ENCODE results near the gene PAQR7.

Gene PAQR7

DNA sequence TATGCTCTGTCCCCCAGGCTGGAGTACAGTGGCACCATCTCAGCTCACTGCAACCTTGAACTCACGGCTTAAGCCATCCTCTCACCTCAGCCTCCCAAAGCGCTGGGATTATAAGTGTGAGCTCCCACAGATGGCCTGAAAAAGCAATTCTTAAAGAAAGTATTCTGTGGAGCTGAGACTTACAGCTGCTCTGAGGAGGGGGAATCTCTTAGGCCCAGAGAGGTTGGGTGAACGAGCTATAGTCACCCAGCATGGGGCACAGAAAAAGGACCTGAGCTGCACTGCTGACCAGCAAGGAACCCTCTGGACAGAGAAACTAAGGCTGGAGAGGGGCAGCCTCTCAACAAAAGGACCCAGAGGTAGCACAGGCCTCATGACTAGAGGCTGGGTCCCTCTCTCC is 1.3 kb downstream of the PAQR7 start:
- no peak for DNase-seq (ENCODE audit: low spot score)

DNA sequence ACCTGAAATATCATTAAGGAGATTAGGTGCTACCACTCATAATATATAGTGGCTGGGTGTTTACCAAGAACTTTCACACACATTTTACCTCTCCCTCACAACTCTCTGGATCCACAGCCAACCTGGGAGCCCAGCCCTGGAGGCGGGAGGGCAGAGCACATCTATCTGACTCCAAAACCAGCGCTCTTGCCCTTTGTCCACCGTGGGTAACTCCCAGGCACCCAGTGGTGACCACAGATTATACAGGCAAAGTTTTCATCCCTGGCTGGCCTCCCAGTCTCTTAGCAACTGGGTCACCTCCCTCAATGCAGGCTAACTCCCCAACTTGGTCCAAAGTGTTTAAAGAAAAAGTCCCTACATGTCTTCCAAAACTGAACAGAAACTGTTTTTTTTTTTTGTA is 2.4 kb downstream of the PAQR7 start:
- no peak for DNase-seq (ENCODE audit: low spot score)

DNA sequence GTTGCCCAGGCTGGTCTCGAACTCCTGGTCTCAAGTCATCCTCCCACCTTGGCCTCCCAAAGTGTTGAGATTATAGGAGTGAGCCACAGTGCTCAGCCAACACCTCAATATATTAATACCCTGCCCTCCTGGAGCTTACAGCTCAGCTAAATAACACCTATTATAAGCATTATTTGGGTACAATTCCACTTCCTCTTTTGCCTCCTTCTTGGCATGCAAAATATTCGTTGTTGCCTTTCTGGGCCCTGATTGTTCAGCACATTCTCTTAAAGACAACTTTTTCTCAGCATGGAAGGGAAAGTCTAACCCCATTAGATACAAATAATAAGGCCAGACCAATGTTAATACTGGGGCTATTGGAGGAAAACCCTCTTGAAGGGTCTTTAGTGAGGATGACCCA is 2.8 kb downstream of the PAQR7 start:
- no peak for DNase-seq (ENCODE audit: low spot score)

DNA sequence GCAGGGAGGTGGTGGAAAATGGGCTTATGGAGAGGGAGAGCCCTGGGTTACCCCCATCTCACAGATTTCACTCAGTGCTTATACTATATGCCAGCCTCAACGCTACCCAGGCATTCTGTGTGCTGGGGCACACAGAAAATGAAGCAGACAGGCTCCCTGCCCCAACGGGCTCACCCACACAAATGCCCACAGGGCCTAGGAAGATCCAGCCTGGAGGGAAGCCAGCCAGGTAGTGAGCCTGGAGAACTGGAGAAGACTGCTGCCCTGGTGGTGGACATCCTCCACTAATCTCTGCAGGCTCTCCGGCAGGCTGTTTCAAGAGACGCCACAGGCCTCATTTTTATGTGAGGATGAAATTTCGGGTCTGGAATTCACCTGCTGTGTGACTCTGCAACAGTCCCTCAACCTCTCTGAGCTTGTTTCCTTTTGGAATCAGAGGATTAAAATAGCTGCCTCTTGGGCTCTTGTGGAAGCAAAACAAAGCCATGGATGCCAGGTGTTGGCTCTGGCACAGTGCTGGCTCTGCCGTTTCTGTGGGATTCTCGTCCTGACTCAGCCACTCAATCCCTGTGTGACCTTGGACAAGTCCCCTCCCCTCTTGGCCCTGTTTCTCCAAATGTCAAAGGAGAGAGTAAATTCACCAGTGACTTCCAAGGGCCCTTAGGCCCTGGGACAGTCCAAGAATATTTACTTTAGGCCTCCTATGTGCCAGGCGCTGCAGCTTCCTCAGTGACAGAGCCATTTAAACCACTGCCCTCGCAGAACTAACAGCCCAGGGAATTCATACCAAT is 3.6 kb downstream of the PAQR7 start:
- no peak for DNase-seq (ENCODE audit: low spot score)

DNA sequence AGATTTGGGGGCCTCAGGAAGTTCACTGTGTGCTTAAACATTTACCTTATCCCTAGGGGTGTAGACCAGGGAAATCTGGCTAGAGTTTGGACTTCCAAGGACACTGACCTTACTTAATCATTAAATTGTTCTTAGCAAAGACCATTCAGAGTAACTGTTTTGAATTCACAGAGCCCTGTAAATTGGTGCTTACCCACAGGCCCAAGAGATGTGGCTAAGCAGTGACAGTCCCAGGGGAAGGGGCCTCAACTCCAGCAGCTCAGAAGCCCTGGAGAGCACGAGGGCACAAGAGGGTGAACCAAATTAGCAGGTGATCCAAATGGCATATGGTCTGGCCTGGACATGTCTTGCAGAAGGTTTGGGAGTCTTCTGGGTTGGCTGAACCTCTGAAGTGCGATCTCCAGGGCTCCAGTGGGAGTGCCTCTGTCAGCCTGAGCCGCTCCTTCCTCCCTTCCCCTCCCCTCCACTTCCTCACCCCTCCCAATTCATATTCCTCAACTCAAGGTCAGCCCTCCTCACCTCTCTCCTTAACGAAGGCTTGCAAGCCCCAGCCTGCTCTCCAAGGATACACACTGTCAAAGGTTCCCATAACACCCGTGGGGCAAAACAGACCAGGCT is 4.3 kb downstream of the PAQR7 start:
- no peak for DNase-seq (ENCODE audit: low spot score)

DNA sequence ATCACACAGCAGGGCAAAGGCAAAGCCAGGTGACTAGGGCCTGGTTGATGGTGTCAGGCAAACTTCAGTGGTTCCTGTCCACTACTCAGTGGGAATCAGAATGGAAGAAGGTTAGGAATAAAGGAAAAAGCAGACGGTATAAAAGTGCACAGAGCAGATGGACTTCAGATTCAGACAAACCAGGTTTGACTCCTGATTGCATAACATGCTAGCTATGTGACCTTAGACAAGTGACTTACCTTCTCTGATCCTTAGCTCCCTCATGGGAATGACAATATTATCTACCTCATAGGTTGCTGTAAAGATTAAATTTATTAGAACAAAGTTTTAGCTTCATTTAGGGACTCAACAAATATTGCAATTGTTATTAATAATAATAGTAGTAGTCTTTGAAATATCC is 4.9 kb downstream of the PAQR7 start:
- DNase-seq (ENCODE audit: low spot score), result no peak

DNA sequence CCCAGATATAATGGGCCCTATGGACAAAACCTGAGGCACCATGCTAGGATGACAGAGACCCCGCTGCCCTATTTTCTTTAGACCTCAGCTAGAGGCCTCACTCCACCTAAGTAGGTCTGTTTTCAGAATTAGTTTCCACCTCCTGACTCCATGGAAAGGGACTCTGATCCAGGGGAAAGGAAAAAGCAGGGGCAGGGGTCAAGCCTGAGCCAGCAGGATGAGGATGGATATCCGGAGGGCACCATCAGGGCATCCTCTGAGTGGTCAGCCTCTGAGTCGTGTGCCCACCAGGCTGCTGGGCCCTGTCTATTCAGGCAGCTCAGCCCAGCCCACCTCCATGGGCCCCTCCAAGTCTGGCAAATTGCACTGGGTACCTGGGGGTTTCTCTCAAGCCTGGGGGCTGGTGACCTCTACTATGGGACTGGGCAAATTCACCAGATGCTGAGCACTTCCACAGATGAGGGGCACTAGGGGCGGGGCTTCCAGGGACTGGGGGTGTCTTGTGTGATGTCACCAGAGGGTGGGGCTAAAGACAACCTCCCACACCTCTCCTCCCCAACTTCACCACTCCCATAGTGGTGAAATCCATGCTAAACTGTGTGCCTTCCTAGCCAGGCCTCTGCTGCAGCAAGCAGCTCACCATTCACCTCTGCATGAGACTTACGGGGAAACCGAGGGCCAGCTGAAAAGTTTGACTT is 5.5 kb downstream of the PAQR7 start:
- DNase-seq (ENCODE audit: low spot score), result no peak

DNA sequence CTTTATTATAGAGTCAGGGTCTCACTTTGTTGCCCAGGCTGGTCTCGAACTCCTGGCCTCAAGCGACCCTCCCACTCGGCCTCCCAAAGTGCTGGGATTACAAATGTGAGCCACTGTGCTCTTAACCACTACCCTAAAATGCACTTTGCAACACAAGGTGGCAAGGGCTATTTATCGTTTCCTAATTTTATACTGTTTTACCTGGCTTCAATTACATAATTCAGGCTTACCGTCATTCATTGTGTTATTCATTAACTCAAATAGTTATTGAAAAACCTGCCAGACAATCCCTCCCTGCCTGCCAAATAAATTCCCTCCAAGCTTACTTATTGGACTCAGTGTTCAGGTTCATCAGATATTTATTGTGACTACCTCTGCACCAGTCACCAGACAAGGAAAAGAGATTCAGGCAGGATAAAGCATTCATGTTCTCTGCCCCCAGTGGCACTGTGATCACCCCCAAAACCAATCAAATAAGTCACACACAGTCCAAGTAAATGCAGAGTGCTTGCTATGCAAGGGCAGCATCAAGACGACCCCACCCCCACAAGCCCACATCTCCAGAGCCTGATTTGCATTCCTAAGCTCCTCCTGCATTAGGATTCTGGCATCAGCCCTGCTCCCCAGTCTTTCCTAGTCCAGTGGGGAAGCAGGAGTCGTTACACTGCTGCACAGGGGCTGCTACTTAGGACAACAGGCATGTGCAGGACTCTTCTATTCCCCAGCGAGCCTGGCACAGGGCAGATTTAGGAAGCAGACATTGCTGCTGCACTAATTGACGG is 8.1 kb downstream of the PAQR7 start:
- DNase-seq (ENCODE audit: low spot score), result no peak

DNA sequence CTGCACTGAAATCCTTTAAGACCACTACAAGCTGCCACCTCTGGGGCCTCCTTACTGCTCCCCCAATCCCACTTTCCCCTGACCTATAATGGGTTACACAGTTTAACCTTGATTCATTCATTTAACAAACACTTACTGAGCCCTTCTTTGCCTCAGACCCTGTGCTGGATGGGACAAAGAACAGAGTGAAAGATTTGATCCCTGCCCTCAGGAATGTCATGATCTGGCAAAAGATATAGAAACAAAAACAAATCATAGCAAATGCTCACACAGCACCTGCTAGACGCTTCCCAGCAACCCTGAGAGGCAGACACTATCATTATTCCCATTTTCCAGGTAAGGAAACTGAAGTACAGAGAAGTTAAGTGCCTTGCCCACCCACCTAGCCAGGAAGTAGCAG is 9.2 kb downstream of the PAQR7 start:
- no peak for DNase-seq (ENCODE audit: low spot score)

DNA sequence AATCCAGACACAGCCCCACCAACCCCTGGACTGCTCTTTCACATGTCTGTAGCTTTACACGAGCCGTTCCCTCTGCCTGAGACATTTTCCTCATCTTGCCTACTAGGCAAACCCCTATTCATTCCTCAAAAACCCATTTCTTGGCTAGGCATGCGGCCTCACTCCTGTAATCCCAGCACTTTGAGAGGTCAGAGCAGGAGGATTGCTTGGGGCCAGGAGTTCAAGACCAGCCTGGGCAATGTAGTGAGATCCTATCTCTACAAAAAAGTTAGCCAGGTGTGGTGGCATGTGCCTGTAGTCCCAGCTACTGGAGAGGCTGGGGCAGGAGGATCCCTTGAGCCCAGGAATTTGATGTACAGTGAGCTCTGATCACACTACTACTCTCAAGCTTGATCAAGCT is 11.1 kb downstream of the PAQR7 start:
- no peak for DNase-seq (ENCODE audit: low spot score)

DNA sequence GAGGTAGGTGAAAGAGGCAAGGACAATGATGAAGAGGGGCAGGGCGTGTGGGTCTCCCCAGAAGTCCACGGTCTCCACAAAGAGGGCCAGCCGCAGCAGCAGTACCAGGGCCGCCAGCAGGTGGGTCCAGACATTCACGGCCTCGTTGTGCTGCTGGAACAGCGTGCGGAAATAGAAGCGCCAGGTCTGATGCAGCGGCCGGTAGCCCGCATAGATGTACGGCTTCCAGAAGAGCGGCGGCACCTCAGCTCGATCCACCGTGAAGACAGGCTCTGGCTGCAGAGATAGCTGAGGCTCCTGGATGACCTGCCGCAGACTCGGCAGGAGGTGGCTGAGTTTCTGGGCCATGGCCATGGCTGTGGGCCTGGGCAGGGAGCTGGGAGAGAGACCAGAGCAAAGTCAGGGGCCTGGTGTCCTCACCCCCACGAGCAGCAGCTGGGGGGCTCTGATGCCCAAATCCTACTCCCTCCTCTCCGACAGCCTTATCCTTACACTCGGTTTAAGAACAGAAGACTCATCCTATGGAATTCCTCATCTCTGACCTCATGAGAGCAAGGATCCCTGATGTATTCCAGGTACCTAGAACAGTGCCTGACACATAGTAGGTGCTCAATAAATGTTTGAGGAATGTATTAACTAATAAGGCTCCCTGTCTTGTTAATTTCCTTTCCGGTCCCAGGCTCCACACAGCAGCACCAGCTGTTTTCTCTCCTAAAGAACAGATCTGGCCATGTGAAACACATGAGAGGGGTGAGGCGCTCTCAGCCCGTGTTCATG is 11.8 kb downstream of the PAQR7 start:
- DNase-seq (ENCODE audit: low spot score), result no peak

DNA sequence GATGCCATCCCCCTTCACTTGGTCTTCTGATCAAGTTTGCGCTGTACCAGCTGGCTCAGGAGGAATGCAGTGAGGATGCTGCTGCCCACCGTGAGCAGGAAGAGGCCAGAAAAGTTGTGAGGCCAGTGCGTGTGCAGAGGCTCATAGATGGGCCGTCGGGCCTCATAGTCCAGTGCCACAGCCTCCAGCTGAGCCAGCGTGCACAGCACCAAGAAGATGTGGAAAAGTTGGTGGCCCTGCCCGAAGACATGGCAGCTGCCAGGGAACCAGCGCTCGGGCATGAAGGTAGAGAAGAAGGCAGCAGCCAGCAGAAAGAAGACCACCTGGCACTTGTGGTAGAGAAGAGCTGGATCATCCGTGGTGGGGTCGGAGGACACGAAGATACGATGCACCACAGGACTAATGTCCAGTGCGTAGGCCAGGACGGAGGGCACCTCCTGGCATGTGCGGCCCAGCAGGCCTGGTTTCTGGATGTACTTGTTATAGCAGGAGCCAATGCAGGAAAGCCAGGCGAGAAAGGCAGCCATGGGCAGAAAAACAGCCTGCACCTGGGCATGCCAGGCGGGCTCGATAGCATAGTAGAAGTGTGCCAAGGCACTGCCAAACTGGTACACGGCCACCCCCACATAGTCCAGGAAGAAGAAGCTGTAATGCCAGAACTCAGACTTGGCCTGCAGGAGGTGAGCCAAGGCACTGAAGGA is 12.6 kb downstream of the PAQR7 start:
- no peak for DNase-seq (ENCODE audit: low spot score)

DNA sequence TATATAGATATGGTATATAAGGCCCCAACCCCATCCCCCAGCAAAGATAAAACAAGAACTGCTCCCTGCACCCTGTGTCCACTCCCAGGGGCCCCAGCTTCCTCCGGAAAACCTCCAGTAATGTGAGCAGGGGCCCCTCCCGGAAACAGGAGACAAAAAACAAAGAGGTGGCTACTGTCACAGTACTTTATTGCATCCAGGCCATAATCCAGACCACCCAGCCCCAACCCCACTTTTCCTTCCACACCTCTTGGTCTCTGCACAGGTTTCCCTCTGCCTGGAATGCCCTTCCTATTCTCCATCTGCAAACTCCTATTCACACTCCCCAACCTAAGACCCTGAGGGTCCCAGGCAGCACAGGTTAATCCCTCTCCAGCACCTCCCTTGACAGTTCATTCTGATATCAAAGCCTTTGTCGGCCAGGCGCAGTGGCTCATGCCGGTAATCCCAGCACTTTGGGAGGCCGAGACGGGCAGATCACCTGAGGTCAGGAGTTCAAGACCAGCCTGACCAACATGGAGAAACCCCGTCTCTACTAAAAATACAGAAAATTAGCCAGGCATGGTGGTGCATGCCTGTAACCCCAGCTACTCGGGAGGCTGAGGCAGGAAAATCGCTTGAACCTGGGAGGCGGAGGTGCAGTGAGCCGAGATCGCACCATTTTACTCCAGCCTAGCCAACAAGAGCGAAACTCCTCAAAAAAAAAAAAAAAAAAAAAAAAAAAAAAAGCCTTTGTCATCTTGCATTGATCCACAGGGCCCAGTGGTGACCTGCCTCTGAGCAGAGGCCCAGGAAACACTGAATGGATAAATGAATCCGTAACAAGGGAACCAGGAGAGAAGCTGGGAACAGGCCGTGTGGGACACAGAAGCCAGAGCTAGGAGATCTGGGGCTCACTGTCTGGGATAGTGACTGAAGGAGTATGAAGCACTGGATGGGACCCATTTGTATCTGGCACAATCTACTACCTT is 13.9 kb downstream of the PAQR7 start:
- DNase-seq (ENCODE audit: low spot score), result no peak

DNA sequence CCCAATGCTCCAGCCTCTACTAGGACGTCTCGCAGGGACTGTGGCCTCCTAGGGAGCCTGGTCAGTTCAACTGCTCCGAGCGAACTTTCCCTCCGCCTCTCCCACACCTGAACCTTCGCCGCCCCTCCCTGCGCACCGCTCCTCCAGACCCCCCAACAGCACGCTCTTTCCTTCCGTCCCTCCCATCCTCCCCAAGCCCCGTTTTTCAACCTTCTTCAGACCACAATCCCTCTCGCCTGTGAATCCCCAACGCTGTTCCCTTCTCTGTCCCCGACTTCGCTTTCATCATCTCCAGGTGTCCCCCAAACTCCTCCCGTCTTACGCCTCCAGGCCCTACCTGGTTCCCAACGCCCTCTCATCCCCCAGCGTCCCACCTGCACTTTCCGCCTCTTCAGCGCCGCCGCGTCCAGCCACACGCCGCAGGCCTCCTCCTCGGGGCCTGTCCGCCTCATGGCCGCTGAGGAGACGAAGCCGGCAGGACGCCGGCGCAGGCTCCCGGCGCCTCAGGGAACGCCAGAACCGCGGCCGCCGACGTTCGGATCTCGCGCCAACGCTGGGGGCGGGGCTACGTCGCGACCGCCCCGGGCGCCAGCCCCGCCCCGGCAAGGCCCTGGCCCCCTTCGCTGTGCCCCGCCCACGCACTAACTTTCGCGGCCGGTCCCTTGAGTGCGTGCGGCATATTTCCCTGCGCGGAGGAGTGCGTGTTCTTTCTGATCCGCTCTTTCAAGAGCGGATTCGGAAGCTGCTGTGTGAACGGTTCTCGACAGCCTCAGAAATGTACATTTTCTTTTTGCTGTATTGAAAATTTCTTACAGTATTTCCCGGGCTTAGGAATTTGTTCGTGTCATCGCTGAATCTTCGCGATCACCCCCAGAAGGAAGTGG is 16.4 kb downstream of the PAQR7 start, which contains the start of gene AUNIP:
Gene AUNIP, minus strand, starts transcription at position 552 of the 884 bp plus-strand sequence. Its CDS starts 100 bp downstream, at position 452.
- peak; percentile 77 for DNase-seq (ENCODE audit: low spot score)

DNA sequence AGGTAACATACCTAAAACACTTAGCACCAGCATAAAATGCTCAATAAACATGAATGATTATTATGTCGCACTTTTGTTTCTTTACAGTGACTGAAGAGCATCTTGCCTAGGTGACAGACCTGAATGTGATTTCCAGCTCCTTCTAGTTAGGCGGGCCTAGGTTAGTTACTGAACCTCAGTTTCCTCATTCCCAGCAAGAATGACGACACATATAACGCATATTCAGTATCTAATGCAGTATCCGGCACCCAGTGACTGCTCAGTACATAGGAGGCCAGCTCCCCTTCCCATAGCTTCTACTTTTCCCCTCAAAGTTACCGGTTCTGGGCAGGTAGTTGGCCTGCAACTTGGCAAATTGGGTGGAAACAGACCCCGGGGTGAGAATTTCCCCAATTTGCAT is 17.0 kb downstream of the PAQR7 start:
- DNase-seq (ENCODE audit: low spot score), result no peak

DNA sequence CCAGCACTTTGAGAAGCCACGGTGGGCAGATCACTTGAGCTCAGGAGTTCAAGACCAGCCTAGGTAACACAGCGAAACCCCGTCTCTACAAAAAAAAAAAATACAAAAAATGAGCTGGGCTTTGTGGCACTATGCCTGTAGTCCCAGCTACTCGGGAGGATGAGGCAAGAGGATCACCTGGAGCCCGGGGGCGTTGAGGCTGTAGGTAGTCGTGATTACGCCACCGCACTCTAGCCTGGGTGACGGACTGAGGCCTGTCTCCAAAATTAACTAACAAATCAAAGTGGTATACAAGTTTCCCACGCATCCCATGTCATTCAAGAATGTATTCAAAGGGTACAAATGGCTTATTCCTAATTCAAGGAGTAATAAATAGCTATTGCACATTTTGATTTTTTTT is 18.7 kb downstream of the PAQR7 start:
- no peak for DNase-seq (ENCODE audit: low spot score)

DNA sequence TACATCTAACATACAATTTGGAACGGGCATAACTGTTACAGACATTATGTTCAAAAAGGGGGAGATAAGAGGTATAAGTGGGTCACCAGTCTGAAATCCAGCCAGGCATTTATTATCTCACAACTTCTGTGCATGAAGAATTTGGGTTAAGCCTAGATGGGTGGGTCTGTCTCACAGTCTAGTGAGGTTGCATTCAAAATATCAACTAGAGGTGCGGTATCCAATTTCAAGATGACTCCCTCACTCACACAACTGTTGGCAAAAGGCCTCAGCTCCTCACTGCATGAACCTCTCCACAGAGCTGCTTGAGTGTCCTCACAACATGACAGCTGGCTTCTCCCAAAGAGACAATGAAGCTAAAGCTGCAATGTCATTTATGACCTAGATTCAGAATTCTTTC is 21.0 kb downstream of the PAQR7 start:
- no peak for DNase-seq (ENCODE audit: low spot score)

DNA sequence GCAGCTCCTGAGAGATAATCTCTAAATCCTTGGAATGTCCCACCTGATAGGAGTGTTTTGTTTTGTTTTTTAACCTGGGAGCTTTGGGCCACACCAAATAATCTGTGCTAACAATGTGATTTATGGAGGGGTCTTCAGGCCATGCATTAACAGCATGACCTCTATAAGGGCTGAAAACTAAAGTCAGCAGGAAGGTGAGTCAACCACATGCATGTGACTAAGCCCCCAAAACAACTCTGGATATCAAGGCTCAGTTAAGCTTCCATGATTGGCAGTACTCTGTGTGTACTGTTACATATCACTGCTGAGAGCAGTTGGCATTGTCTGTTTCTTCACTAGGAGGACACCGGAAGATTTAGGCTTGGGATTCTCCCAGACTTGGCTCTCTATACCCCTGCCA is 27.0 kb downstream of the PAQR7 start:
- no peak for DNase-seq (ENCODE audit: low spot score)

All from SK-N-DZ (cell line).